ENCODE measurements around the gene PRKAA2. TPM values are rescaled to one million over a fixed set of nuclear protein-coding genes. Genes with fewer than 3 reads are reported as not detected.
A peak's percentile ranks its signal among the peaks of the same experiment; 100 is the strongest.

Gene PRKAA2
- total and polyA plus RNA-seq, 8 donors, result 0.93 to 15.4 (median 5.8) TPM

GRCh38 chr1:56707379-56707778, 62.3 kb downstream of the PRKAA2 start:
- Histone ChIP-seq H3K4me3 (no peak overlapping the region), H3K9me3 (peaks cover 0 to 8% (median 2%) of the 10 kb centered on the region in 4 donors), H3K36me3 (peaks cover 0 to 53% (median 26%) of the 10 kb centered on the region in 4 donors), H3K27me3 (no peaks in the 10 kb centered on the region), H3K27ac (no peak overlapping the region), H3K4me1 (no peaks in the 10 kb centered on the region)
- WGBS, 5 donors, result 81 to 91% (median 84%) methylated on average over 4 of the region's 4 CpGs
- TF ChIP-seq CTCF (IDR thresholded peaks at IDR 0.05) (no peak), POLR2AphosphoS5 (IDR thresholded peaks at IDR 0.05) (no peak), EP300 (IDR thresholded peaks at IDR 0.05) (no peak), POLR2A (IDR thresholded peaks at IDR 0.05) (no peak)
- no peak for DNase-seq
- intact Hi-C loops (cut with DNase I; ENCODE audit: low total_unique reads), result no loop called here

DNA sequence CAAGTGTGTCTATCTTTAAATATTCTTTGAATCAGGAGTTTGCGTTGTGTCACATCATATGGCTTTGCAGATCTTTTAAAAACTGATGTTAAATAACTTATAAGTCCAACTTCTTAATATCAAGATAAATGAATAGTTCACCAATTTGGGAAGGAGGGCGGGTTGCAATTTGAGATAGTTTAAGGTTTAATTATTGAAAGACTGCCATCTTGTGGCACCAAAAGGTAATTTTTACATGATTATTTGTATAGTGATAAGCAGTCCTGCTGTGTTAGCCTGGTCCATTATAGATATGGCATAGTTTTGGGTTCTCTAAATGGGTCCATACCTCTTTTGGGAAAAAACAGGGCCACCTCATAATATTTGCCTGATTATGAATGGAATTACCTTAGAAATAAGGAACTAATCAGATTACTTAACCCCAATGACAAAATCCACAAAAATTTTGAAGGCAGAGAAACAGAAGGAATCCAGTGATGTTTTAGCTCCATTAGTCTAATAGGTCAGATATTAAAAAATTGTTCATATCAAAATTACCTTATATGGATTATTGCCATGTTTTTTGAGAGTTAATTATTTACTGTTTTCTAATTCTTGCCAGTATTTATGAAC, 64.3 kb downstream of the PRKAA2 start:
- TF ChIP-seq CTCF (IDR thresholded peaks at IDR 0.05), result peak in 5 of 7 experiments; percentile 6 to 62 (median 55)
- TF ChIP-seq POLR2AphosphoS5 (IDR thresholded peaks at IDR 0.05), result no peak

DNA sequence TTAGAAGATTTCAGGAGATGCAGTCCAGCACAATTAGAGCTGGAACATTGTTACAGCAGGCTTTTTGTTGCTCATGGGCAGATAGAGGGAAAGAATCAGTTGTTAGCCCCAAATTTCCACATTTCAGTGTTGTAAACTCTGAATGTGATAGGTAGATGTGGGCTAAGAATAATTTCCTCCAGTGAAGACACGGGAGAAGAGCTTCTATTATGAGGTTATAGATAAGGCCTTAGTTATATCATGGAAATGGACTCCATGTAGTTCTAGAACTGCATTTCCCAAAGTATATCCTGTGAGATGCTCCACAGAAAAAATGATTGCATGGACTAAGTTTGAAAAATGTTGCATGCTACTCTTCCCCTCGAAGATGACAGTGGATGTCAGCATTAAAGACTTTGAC, 64.9 kb downstream of the PRKAA2 start:
- TF ChIP-seq POLR2AphosphoS5 (IDR thresholded peaks at IDR 0.05) (no peak), CTCF (IDR thresholded peaks at IDR 0.05) (no peak), POLR2A (IDR thresholded peaks at IDR 0.05) (no peak), EP300 (IDR thresholded peaks at IDR 0.05) (no peak)
- Histone ChIP-seq H3K36me3 (peaks cover 0 to 27% (median 16%) of the 10 kb centered on the region in 4 donors), H3K27me3 (no peaks in the 10 kb centered on the region), H3K9me3 (no peaks in the 10 kb centered on the region), H3K4me1 (no peaks in the 10 kb centered on the region), H3K4me3 (no peak overlapping the region), H3K27ac (no peak overlapping the region)
- DNase-seq, result no peak
- intact Hi-C loops (cut with DNase I; ENCODE audit: low total_unique reads), result no loop called here
- 59 to 73% (median 71%) methylated on average over 2 of the region's 2 CpGs for WGBS, 5 donors

More for the DNA sequence above, 64.3 kb downstream of the PRKAA2 start:
- DNase-seq, result peak in 1 of 2 donors; percentile 74
- 1 to 14% (median 9%) methylated on average over 2 of the region's 2 CpGs for WGBS, 5 donors
- H3K36me3 ChIP-seq, result peaks cover 0 to 33% (median 17%) of the 10 kb centered on the region in 4 donors
- no peaks in the 10 kb centered on the region for H3K27me3 ChIP-seq
- no peak overlapping the region for H3K27ac ChIP-seq
- no peaks in the 10 kb centered on the region for H3K9me3 ChIP-seq
- H3K4me3 ChIP-seq, result no peak overlapping the region
- intact Hi-C loops (cut with DNase I; ENCODE audit: low total_unique reads), result no loop called here
- H3K4me1 ChIP-seq, result no peaks in the 10 kb centered on the region

- Histone ChIP-seq H3K4me3 (no peak overlapping the region), H3K36me3 (peaks cover 0 to 22% (median 16%) of the 10 kb centered on the region in 4 donors), H3K27ac (no peak overlapping the region), H3K4me1 (no peaks in the 10 kb centered on the region), H3K9me3 (no peaks in the 10 kb centered on the region), H3K27me3 (no peaks in the 10 kb centered on the region)
- intact Hi-C loops (cut with DNase I; ENCODE audit: low total_unique reads), result no loop called here
- TF ChIP-seq EP300 (IDR thresholded peaks at IDR 0.05) (no peak), POLR2A (IDR thresholded peaks at IDR 0.05) (no peak), CTCF (IDR thresholded peaks at IDR 0.05) (no peak), POLR2AphosphoS5 (IDR thresholded peaks at IDR 0.05) (no peak)
- DNase-seq, result no peak
Observed at GRCh38 chr1:56710646-56711045, 65.5 kb downstream of the PRKAA2 start.
